Neuronal stem cell (in vitro differentiated cells): Measurements from ENCODE around the gene LIG4.

ENCODE experiments used
- DNase-seq: peaks from one replicate; pipeline ENCODE4 v3.0.0-alpha.2; 2013; ENCODE audit warnings: low spot score
- H2AFZ ChIP-seq: one replicate; pipeline ENCODE4 v1.6.1; 2013; ENCODE audit warnings: mild to moderate bottlenecking, low read length, inconsistent platforms
- H2AK5ac ChIP-seq: 2 replicates; pipeline ENCODE4 v1.6.1; 2013; ENCODE audit warnings: low read depth, mild to moderate bottlenecking, inconsistent platforms, low read length, moderate library complexity, mixed read lengths
- H2BK120ac ChIP-seq: 2 replicates; pipeline ENCODE4 v1.6.1; 2013; ENCODE audit warnings: low read depth, mild to moderate bottlenecking, inconsistent platforms, low read length, moderate library complexity, mixed read lengths
- H2BK12ac ChIP-seq: one replicate; pipeline ENCODE4 v1.6.1; 2013; ENCODE audit warnings: low read length, inconsistent platforms
- H2BK15ac ChIP-seq: 2 replicates; pipeline ENCODE4 v1.6.1; 2013; ENCODE audit warnings: mild to moderate bottlenecking, low read length, inconsistent platforms, mixed read lengths
- H2BK5ac ChIP-seq: one replicate; pipeline ENCODE4 v1.6.1; 2013; ENCODE audit warnings: inconsistent platforms, mild to moderate bottlenecking, low read length, moderate library complexity
- H3K14ac ChIP-seq: one replicate; pipeline ENCODE4 v1.6.1; 2013; ENCODE audit warnings: low read length, inconsistent platforms
- H3K18ac ChIP-seq: 2 replicates; pipeline ENCODE4 v1.6.1; 2013; ENCODE audit warnings: low read length, inconsistent platforms
- H3K23ac ChIP-seq: 2 replicates; pipeline ENCODE4 v1.6.1; 2013; ENCODE audit warnings: low read depth, mild to moderate bottlenecking, mixed read lengths, low read length, inconsistent platforms; ENCODE audit not compliant: poor library complexity
- H3K27ac ChIP-seq: replicated peaks from 3 replicates; pipeline ENCODE4 v1.5.1; 2013; ENCODE audit warnings: low read length, inconsistent platforms
- H3K27me3 ChIP-seq, 3 experiments: 2 replicates each; pipeline ENCODE4 v1.6.1; 2013; ENCODE audit warnings: low read length in 3 of 3, mild to moderate bottlenecking in 2 of 3, inconsistent platforms in 1 of 3, low read depth in 1 of 3, mixed read lengths in 1 of 3, moderate library complexity in 1 of 3; ENCODE audit not compliant: control insufficient read depth in 3 of 3, insufficient read depth in 3 of 3
- H3K36me3 ChIP-seq, 2 donors: replicated peaks in 1 of 2; 2 replicates each; pipeline ENCODE4 v1.6.1; 2013; ENCODE audit warnings: low read length in 2 of 2; ENCODE audit not compliant: control insufficient read depth in 2 of 2, insufficient read depth in 2 of 2
- H3K4ac ChIP-seq: 2 replicates; pipeline ENCODE4 v1.6.1; 2013; ENCODE audit warnings: inconsistent platforms, mild to moderate bottlenecking, low read length, moderate library complexity
- H3K4me1 ChIP-seq, 2 donors: 1 replicate in 1 of 2; 2 replicates in 1 of 2; pipeline ENCODE4 v1.6.1; 2013; ENCODE audit warnings: low read length in 2 of 2, low read depth in 1 of 2; ENCODE audit not compliant: control insufficient read depth in 2 of 2, insufficient read depth in 1 of 2
- H3K4me2 ChIP-seq: one replicate; pipeline ENCODE4 v1.6.1; 2013; ENCODE audit warnings: mild to moderate bottlenecking, low read length, inconsistent platforms; ENCODE audit not compliant: insufficient read depth, poor library complexity, severe bottlenecking
- H3K4me3 ChIP-seq, 2 donors: 2 replicates each; pipeline ENCODE4 v1.5.1; 2013; ENCODE audit warnings: low read length in 2 of 2, mild to moderate bottlenecking in 2 of 2, inconsistent platforms in 1 of 2, moderate library complexity in 1 of 2
- H3K79me1 ChIP-seq: one replicate; pipeline ENCODE4 v1.6.1; 2013; ENCODE audit warnings: low read depth, mild to moderate bottlenecking, inconsistent platforms, low read length, moderate library complexity
- H3K9ac ChIP-seq: one replicate; pipeline ENCODE4 v1.6.1; 2013; ENCODE audit warnings: mild to moderate bottlenecking, low read depth, low read length, inconsistent platforms; ENCODE audit not compliant: poor library complexity
- H3K9me3 ChIP-seq, 2 donors: replicated peaks in 1 of 2; 2 replicates each; pipeline versions ENCODE3 to v1.6.1; 2013; ENCODE audit warnings: low read length in 2 of 2, mild to moderate bottlenecking in 2 of 2, inconsistent platforms in 1 of 2, low read depth in 1 of 2, mixed read lengths in 1 of 2, moderate library complexity in 1 of 2; ENCODE audit not compliant: control insufficient read depth in 2 of 2, insufficient read depth in 1 of 2
- H4K8ac ChIP-seq: one replicate; pipeline ENCODE4 v1.6.1; 2013; ENCODE audit warnings: low read depth, mild to moderate bottlenecking, inconsistent platforms, low read length, moderate library complexity
- H4K91ac ChIP-seq: one replicate; pipeline ENCODE4 v1.6.1; 2013; ENCODE audit warnings: low read length, low read depth, mild to moderate bottlenecking, inconsistent platforms; ENCODE audit not compliant: poor library complexity
- WGBS, 2 donors: extraction: QIAGEN DNeasy Blood & Tissue Kit; methylation state at CpG; one replicate each; pipeline ENCODE4 v1.1.7; 2013; ENCODE audit warnings: missing lambda C conversion rate in 2 of 2, mixed read lengths in 1 of 2; ENCODE audit not compliant: insufficient read length in 2 of 2, insufficient replicate concordance in 1 of 2; ENCODE audit errors: extremely low coverage in 2 of 2; 5-methylcytosine and 5-hydroxymethylcytosine counted together

LIG4 gene

DNA sequence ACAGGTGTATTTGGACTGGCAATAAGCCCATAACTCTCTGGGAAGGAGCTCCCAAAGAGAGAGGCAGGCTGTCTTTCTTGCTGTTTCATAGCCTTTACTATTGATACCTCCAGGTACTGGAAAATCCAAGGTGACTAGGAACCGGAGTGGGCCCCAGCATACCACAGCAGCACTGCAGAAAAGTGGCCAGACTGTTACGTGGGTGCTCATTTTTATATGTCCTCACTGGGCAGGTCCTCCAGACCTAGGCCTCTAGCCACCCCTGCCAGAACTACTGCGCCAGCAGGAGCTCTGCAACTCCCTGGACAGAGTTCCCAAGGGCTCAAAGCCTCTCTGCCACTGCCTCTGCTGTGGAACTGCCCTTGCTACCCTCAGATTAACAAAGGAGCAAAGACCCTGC is 46.4 kb downstream of the LIG4 start:
- no peak overlapping the region for H3K4me3 ChIP-seq
- no peak overlapping the region for H4K91ac ChIP-seq
- H3K36me3 ChIP-seq, result no peaks in the 10 kb centered on the region
- no peaks in the 10 kb centered on the region for H3K9me3 ChIP-seq
- H2AFZ ChIP-seq, result no peak overlapping the region
- no CpG with 5 or more reads among the region's 3 CpGs for WGBS, 2 donors
- H3K27me3 ChIP-seq, result no peaks in the 10 kb centered on the region
- H3K18ac ChIP-seq, result no peak overlapping the region
- H3K23ac ChIP-seq, result no peak overlapping the region
- H3K4ac ChIP-seq, result no peak overlapping the region
- no peak overlapping the region for H2AK5ac ChIP-seq
- DNase-seq, result no peak
- no peak overlapping the region for H2BK120ac ChIP-seq
- H3K9ac ChIP-seq, result no peak overlapping the region
- no peaks in the 10 kb centered on the region for H3K4me1 ChIP-seq
- H3K14ac ChIP-seq, result no peak overlapping the region
- no peak overlapping the region for H3K4me2 ChIP-seq
- no peak overlapping the region for H4K8ac ChIP-seq
- peak overlapping the region; percentile 11 for H2BK5ac ChIP-seq
- no peak overlapping the region for H2BK12ac ChIP-seq
- H3K27ac ChIP-seq, result no peak overlapping the region
- no peak overlapping the region for H2BK15ac ChIP-seq
- H3K79me1 ChIP-seq, result no peaks in the 10 kb centered on the region

DNA sequence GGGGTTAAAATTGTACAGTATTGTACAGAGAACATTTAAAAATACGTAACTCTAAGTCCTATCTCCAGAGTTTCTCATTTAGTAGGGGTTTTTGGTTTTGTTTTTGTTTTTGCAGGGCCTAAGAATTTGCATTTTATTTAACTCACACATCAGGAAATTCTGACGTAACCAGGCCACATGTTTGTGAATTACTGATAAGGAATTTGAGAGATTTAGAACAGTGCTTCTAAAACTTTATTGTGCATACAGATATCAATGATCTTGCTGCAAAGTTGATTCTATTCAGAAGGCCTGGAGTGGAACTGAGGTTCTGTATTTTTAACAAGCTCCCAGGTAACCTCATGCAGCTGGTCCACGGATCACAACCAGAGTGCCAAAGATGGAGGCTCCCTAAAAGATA is 49.3 kb downstream of the LIG4 start:
- H3K27ac ChIP-seq, result no peak overlapping the region
- H3K27me3 ChIP-seq, result no peaks in the 10 kb centered on the region
- no peak overlapping the region for H2BK5ac ChIP-seq
- no peak overlapping the region for H2BK15ac ChIP-seq
- no peak overlapping the region for H4K8ac ChIP-seq
- H3K14ac ChIP-seq, result no peak overlapping the region
- no peak overlapping the region for H2AFZ ChIP-seq
- no peak overlapping the region for H2BK12ac ChIP-seq
- no peak overlapping the region for H4K91ac ChIP-seq
- no peak overlapping the region for H3K4ac ChIP-seq
- H3K4me3 ChIP-seq, result no peak overlapping the region
- no peak overlapping the region for H3K9ac ChIP-seq
- WGBS, 2 donors, result no CpG with 5 or more reads among the region's 3 CpGs
- H3K9me3 ChIP-seq, result no peaks in the 10 kb centered on the region
- H3K18ac ChIP-seq, result no peak overlapping the region
- H3K4me2 ChIP-seq, result no peak overlapping the region
- no peaks in the 10 kb centered on the region for H3K79me1 ChIP-seq
- no peaks in the 10 kb centered on the region for H3K4me1 ChIP-seq
- no peaks in the 10 kb centered on the region for H3K36me3 ChIP-seq
- no peak overlapping the region for H3K23ac ChIP-seq
- no peak for DNase-seq
- H2BK120ac ChIP-seq, result no peak overlapping the region
- no peak overlapping the region for H2AK5ac ChIP-seq

DNA sequence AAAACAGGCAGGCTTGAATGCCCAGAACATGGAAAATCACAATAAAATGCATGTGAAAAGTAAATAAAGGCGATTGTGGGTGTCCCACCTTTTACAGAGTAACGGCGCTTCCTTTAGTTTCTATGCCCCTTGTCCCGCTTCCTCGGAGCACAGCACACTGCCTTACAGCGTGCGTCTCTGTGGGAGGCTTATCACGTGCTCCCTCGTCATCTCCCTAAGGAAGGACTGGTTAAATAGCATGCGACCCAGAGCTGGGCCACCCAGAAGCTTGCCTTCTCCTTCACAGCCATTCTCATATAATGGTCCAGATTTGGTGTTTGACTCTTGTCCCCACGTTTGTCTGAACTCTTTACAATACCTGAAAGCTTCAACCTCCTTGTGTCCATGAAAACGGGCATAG is 56.6 kb downstream of the LIG4 start:
- Histone ChIP-seq H2AK5ac (no peak overlapping the region), H4K91ac (no peak overlapping the region), H3K4me2 (no peak overlapping the region), H3K23ac (no peak overlapping the region), H3K36me3 (peaks cover 0 to 2% of the 10 kb centered on the region in 2 donors), H3K9me3 (peaks cover 0 to 4% of the 10 kb centered on the region in 2 donors), H3K18ac (no peak overlapping the region), H4K8ac (no peak overlapping the region), H2BK5ac (no peak overlapping the region), H3K4me1 (no peaks in the 10 kb centered on the region), H2BK15ac (no peak overlapping the region), H3K27ac (no peak overlapping the region), H3K14ac (no peak overlapping the region), H2BK120ac (no peak overlapping the region), H2BK12ac (no peak overlapping the region), H3K9ac (no peak overlapping the region), H3K79me1 (peaks cover 1% of the 10 kb centered on the region), H3K27me3 (peaks cover 0 to 2% (median 0%) of the 10 kb centered on the region in 3 experiments), H2AFZ (no peak overlapping the region), H3K4ac (no peak overlapping the region), H3K4me3 (peak overlapping the region in 1 of 2 donors; percentile 13)
- DNase-seq, result no peak
- no CpG with 5 or more reads among the region's 12 CpGs for WGBS, 2 donors
